ENCODE measurements around the gene BPHL.
"Not testable (repeated sequence)": the region's sequence is repeated elsewhere in the genome, so short reads cannot be mapped to it uniquely, and the experiment has no call there.

BPHL gene

DNA sequence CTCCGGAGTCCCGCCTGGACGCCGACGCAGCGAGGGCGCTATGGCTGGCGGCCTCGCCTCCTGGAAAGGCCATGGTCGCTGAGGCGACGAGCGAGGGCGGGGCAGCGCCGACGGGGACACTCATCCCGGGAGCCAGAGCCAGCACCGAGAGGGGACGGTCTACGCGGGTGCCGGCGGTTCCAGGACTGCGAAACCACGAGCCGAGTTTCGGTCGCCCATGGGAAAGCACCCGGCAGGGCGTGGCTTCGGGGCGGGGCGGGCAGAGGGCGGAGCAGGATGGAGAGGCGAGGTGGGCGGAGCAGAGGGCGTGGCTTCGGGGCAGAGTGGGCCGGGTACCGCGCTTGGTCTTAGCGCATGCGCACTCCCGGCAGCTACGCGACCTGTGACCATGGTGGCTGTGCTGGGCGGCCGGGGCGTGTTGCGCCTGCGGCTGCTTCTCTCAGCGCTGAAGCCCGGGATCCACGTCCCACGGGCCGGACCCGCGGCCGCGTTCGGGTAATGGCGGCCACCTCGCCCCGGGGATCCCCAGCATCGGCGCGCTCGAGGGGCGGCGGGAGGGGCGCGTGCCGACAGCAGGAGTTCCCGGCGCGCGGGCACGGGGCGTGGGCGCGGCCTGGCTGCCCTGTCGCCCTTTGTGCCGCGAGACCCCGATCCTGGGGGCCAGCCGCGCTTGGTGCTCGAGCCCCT is at the start of gene BPHL:
Gene BPHL, plus strand, starts transcription at position 359 of the 687 bp plus-strand sequence. Its CDS starts 30 bp downstream, at position 389.
- DNase-seq (ENCODE audit: extremely low read depth in 1 of 2, low read depth in 1 of 2), result peak; percentile 99 to 100

DNA sequence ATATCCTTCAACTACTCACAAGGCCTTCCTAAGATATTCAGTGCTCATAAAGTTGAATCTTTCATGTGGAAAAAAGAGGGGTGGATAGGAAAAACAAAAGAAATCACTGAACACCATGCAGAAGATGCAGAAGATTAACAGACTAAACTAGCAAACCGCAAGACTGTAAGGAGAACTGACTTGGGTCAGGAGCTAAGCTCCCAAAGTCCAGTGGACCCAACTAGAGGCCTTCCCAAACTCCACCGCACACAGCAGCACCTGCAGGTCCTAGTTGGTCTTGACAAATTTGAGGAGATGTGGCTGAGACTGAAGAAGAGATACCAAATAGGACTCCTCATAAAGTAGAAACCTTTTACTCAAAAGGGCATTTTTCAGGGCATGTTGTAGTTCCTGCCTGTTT is 46.9 kb upstream of the BPHL start:
- DNase-seq (ENCODE audit: extremely low read depth in 1 of 2, low read depth in 1 of 2), result no peak

DNA sequence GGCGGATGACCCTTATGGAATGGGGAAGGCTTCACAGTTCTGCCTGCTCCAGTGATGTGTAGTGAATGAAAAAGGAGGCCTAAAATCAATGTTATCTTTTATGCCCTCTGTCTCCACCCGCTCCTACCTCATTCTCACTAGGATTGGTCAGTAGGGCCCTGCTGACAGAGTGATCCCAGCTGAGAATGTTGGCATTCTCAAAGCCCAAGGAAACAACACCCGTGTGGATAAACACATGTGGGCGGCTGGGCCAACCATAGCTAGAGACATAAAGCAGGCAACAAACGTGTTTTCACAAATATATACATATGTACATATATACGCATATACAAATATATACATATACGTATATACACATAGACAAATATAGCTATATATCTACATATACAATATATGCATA is 45.7 kb upstream of the BPHL start:
- DNase-seq (ENCODE audit: extremely low read depth in 1 of 2, low read depth in 1 of 2), result no peak

DNA sequence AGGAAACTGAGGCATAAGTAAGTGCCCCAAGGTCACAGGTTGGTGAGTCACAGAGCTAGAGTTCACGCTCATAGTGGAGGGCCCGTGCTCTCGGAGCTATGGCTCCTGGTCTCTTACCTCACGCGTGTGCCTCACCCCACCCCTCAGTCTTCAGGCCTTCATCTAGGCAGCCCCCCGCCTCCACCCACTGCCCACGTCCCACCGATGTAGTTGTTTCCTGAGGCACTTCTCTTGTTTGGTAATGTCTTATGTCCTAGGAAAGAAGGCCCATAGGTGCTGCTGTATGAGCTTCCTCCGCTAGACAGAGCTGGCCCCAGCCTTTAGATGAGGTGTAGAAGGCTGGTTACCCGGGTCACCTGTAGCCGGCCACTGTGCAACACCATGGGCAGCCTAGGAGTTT is 45.1 kb upstream of the BPHL start:
- DNase-seq (ENCODE audit: extremely low read depth in 1 of 2, low read depth in 1 of 2), result no peak

DNA sequence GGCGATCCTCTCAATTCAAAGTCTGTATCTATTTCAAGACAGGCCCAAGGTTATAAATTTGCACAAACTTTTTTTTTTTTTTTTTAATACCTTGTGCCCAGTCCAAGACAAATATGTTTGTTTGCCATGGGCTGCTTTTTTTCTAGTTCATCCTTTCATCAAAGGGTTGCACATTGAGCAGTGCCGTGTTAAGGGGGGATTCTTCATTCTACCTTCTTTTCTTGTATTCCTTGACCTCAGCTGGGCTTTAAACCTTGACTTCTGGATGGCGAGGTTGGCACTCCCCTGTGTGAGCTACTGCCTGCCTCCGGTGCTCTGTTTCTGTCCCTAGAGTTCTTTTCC is 42.8 kb upstream of the BPHL start:
- no peak for DNase-seq (ENCODE audit: extremely low read depth in 1 of 2, low read depth in 1 of 2)

DNA sequence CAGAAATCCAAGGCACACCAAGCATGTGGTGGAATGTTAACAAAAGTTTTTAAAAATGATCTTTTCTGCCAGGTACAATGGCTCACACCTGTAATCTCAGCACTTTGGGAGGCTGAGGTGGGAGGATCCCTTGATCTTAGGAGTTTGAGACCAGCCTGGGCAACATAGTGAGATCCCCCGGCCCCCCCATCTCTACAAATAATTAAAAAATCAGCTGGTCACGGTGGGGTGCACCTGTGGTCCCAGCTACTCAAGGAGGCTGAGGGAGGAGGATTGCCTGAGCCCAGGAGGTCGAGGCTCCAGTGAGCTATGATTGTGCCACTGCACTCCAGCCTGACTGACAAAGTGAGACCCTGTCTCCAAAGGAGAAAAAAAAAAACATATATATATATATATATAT is 42.2 kb upstream of the BPHL start:
- no peak for DNase-seq (ENCODE audit: extremely low read depth in 1 of 2, low read depth in 1 of 2)

DNA sequence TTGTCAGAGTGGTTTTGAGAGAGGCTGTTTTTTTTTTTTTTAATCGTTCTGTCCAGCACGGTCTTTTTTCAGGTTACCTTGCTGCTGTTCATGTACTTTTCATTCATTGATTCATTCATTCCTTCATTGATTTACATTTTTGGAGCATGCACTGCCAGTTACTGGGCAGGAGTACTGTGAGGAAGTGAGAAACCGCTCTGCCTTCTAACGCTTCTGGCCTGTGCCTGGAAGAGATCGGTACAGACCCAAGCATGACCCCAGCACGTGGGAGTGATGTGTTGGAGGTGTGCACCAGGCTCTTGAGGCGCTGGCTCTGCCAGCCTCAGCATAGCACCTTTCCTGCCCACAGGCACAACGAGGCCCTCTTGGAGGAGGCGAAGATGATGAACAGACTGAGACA is 41.1 kb upstream of the BPHL start:
- DNase-seq (ENCODE audit: extremely low read depth in 1 of 2, low read depth in 1 of 2), result no peak

DNA sequence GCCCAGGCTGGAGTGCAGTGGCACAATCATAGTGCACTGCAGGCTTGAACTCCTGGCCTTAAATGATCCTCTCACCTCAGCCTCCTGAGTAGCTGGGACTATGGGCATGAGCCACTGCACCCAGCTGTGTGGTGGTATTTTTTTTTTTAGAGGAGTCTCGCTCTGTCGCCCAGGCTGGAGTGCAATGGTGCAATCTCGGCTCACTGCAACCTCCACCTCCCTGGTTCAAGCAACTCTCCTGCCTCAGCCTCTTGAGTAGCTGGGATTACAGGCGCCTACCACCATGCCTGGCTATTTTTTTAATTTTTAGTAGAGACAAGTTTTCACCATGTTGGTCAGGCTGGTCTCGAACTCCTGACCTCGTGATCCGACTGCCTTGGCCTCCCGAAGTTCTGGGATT is 39.6 kb upstream of the BPHL start:
- DNase-seq (ENCODE audit: extremely low read depth in 1 of 2, low read depth in 1 of 2), result not testable (repeated sequence)

DNA sequence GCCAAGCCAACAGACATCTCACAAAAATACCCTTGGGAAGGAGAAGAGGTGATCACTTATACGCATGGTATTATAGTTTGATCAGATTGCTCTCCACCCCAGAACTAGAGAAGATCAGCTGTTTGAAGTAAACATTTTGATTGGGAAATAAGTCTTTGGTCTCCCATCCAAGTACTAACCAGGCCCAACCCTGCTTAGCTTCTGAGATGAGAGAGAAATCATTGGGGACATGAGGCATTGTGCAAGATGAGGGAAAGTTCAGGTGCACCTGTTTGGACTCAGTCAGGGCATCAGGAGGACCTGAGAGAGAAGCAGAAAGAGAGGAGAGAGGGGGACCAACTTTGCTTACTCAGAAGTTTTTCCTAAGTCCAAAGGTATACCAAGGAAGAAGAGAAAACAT is 38.8 kb upstream of the BPHL start:
- DNase-seq (ENCODE audit: extremely low read depth in 1 of 2, low read depth in 1 of 2), result no peak

DNA sequence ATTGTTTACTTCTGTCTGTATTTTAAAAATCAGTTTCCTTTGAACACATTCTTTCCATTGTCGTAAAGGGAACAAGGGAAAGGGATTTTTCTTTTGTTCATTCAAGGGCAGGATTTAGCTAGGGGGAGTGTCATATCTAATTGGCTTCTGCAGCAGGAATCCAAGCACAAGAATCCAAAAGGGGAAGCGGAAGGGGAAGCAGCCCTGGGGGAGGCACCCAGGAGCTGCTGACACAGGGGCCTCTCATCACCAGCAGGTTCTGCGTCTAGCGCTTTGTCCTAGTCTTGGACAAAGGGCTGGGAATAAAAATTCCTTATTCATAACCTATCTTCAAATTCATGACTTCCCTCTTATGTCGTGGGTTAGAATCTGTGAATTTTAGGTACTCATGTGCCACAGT is 36.6 kb upstream of the BPHL start:
- no peak for DNase-seq (ENCODE audit: extremely low read depth in 1 of 2, low read depth in 1 of 2)

DNA sequence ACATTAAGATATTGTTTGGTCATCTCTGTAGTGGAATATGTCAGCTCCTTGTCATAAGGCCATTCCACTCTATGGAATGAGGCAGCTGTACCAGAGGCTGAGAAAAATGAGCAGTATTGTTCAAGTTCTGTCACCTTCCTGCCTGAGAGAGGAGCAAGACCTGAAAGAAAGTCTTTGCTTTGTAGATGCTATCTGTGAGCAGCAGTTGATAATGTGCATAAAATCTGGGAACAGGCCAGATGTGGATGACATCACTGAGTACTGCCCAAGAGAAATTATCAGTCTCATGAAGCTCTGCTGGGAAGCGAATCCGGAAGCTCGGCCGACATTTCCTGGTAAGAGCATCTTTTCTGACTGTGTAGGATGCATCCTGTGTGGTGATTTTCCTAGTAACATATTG is 33.4 kb upstream of the BPHL start:
- no peak for DNase-seq (ENCODE audit: extremely low read depth in 1 of 2, low read depth in 1 of 2)

DNA sequence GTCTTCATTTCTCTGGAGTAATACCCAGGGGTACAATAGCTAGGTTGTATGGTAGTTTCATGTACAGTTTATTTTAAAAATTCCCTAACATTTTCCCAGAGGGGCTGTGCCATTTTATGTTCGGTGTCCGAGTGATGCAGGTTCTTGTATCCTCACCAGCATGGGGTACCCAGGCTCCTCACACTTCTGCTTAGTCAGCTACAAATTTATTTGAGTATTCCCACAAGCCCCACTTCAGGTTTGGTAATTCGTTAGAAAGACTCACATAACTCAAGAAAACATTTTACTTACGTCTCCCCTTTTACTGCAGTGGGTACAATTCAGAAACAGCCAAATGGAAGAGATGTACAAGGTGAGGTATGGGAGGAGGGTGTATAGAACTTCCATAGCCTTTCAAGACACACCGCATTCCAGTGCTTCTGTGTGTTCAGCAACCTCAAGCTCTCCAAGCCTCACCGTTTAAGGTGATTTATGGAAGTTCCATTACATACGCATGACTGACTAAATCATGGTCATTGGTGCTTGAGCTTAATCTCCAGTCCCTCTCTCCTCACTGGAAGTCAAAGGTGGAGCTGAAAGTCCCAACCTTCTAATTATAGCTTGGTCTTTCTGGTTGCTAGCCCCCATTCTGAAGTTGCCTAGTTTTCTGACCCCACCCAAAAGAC is 32.1 kb upstream of the BPHL start:
- DNase-seq (ENCODE audit: extremely low read depth in 1 of 2, low read depth in 1 of 2), result no peak

DNA sequence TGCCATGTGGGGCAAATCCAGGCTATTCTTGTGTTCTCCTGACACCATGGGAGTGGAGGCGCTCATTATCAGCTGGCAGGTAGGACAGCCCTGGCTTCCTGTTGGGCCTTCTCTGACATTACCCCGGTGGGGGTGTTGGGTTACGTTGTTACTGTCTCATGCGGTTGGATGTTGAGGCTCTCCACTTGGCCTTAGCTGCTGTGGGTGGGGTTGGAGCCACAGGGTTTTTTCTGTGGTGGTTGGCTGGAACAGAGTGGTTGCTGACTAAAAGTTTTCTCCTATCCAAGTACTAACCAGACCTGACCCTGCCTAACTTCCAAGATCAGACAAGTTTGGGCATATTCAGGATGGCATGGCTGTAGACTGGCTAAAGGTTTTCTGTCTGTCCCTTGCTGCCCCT is 30.1 kb upstream of the BPHL start:
- DNase-seq (ENCODE audit: extremely low read depth in 1 of 2, low read depth in 1 of 2), result no peak

DNA sequence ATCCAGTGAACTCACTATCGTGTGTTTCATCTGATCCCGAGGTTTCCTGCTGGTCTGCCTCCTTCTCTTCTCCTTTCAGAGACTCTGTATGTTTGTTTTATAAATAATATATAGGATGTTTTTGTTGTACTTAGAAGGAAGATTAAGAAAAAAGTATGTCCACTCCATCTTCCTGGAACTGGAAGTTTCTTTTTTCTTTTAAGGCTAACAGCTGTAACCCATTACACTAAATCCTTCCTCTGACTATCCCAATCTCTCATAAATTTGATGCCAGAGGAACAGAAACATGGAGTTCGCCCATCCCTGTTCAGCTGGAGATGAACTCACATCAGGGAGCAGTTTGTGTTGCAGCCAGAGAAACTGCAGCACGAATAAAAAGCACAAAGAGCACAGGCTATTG is 29.5 kb upstream of the BPHL start:
- no peak for DNase-seq (ENCODE audit: extremely low read depth in 1 of 2, low read depth in 1 of 2)

DNA sequence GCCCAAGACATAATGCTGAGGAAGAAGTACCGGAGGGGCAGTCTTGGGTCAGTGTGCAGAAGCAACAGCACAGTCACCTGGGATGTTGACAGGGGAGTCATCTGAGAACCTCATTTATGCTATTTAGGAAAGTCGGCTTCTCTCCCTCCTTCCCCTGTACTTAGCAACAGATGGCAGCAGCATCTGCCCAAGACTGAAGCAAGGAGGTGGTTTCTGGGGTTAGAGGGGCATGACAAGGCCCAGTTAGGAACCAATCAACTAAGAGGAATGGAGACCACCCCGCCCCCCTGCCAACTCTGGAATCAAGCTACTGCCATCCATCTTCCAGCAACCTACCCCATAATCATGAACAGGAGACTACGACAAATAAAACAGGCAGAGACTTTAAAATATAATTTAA is 28.5 kb upstream of the BPHL start:
- DNase-seq (ENCODE audit: extremely low read depth in 1 of 2, low read depth in 1 of 2), result no peak

DNA sequence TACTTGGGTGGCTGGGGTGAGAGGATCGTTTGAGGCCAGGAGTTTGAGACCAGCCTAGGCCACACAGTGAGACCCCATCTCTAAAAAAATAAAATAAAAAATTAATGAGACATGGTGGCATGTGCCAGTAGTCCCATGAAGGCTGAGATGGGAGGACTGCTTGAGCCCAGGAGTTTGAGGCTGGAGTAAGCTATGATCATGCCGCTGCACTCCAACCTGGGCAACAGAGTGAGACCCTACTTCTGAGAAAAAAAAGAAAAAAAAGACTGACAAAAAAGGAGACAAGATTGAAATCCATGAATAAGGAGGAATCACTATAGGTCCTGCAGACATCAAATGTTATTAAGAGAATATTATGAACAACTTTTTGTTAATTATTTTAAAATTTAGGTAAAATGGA is 23.7 kb upstream of the BPHL start:
- DNase-seq (ENCODE audit: extremely low read depth in 1 of 2, low read depth in 1 of 2), result no peak

DNA sequence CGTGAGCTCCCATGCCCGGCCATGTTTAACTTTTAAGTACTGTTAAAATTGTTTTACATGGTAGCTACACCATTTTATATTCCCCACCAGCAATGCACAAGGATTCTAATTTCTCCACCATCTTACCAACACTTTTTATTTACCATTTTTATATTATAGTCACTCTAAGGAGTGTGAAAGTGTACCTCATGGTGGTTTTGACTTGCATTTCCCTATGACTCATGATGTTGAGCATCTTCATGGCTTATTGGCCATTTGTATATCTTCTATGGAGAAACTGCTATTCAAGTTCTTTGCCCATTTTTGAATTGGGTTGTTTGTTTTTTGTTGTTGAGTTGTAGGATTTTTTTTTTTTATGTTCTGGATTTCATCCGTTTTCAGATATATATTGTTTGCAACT is 15.6 kb upstream of the BPHL start:
- DNase-seq (ENCODE audit: extremely low read depth in 1 of 2, low read depth in 1 of 2), result no peak

DNA sequence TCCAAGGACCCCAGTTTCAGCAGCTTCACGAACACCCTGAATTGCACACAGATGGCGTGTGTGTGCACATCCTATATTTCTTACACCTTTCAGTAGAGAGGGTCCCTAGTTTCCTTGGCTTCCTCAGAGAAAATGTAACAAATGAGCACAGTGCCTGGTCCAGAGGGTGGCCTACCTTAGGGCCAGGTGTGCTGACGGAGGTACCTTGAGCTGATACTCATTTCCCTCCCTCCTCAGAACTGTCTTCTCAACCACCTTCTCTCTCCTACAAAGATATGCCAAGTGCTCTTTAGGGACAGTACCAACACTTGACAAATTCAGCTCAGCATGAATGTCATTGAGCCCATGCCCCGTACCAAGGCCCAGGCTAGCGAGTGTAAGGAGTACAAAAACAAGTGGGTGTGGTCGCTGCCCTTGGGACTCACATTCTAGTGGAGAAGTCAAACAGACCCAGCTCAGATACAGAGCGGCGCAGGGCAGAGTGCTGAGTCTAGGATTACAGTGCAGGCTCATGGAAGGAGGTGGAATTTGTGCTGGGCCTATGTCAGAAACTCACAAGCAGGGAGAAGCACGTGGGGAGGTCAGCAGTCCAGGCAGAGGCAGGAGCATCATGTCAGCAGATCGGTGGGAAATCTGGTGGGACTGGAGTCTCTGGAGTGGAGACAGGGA is 9.6 kb upstream of the BPHL start:
- DNase-seq (ENCODE audit: extremely low read depth in 1 of 2, low read depth in 1 of 2), result no peak

DNA sequence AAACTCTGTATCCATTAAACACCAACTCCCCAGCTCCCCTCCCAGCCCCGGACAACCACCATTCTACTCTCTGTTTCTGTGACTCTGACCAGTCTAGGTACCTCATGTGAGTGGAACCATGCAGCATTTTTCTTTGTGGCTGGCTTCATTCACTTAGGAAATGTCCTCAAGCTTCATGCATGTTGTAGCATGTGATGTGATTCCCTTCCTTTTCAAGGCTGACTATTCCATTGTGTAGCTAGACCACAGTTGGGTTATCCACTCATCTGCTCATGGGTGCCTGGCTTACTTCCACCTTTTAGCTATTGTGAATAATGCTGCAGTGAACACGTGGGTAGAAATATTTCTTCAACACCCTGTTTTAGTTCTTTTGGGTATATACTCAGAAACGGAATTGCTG is 8.8 kb upstream of the BPHL start:
- no peak for DNase-seq (ENCODE audit: extremely low read depth in 1 of 2, low read depth in 1 of 2)

DNA sequence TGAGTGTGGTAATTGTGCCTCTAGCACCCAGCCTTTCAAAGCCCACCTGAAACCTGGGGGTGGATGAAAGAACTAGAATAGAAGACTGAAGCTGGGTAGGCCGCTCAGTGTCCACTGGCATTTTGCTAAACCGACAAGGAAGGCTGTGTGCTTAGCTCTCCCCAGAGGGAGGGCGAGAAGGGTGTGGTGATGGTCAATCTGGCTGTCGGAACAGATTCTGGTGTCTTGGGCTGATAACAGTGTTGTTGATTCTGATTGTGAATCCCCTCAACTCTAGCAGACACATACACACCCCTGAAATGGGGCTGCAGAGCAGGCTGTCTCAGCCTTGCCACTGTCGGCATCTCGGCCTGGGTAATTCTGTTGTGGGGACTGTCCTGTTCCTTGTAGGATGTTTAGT is 4.1 kb upstream of the BPHL start:
- DNase-seq (ENCODE audit: extremely low read depth in 1 of 2, low read depth in 1 of 2), result no peak

DNA sequence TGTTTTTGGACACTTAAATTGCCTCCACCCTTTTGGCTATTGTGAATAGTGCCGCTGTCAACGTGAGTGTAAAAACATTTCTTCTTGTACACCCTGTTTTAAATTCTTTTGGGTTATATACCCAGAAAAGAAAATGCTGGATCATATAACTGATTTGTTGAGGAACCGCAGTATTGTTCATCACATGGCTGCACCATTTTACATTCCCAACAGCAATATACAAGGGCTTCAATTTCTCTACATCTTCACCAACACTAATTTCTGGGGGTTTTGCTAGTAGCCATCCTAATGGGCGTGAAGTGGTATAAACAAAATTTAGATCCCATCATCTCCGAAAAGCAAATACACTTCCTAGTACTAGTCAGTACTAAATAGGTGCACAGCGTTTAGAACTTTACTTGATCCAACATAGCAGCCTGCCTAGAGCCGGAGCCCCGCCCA is 579 bp upstream of the BPHL start:
- no peak for DNase-seq (ENCODE audit: extremely low read depth in 1 of 2, low read depth in 1 of 2)

DNA sequence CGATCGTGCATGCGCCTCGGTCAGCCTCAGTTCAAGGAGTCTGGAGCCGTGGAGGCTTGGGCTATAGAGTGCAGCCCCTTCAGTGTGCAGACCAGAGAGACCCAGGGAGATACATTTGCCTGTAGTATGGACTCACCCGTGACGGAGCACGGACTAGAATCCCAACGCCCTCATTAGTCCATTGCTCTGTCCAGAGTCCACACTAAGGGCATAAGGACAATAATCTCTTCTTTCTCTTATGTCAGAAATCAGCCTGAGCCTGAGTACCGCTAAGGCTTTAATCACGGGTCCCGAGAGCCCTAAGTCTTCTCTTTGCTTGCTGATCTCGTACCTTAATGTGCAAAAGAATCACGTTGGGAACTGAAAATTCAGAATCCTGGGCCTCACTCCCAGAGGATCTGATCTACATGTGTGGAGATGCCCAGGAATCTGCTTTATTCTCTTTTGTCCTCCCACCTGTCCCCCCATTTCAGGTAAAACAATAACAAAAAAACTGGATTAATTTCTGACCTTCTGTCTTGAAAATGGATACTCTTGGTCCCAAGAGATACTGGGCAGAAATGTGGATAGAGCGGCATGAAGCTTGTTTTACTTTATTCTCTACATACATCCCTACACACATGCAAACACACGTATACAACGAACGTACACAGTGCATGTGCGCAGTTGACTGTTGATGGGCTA is 671 bp downstream of the BPHL start:
- DNase-seq (ENCODE audit: extremely low read depth in 1 of 2, low read depth in 1 of 2), result no peak
